GM20431 (cell line): Measurements from ENCODE around the gene MCM9.

ENCODE experiments used
- in situ Hi-C: fragments of 300-500 bp; cut with MseI, MboI; formaldehyde crosslinking; loops from one replicate; pipeline ENCODE4 v1.15.0; 2020; ENCODE audit warnings: low sequenced_read_pairs; ENCODE audit not compliant: unreplicated experiment

Gene MCM9

DNA sequence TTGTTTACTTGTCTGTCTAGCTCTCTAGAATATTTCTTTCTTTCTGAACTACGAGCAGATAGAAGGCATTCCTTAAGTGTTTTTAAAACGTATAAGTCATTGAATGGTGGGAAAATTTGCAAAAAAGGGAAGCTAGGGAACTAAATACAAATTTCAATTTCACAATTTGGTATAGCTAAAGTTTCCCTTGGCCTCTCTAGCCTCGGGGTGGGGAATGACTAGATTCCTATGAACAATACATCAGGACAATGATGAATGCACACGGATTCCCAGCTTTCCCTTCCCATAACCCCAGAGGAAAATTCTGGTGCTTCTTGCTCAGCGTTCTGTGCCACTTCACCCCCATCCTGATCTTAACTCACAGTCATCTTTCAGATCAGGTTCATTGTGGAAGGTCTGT, 154.3 kb downstream of the MCM9 start:
- in situ Hi-C loops: loop anchor here (25.0 kb wide), 1 partner anchor 493 kb away; no protein-coding TSS in a partner anchor

DNA sequence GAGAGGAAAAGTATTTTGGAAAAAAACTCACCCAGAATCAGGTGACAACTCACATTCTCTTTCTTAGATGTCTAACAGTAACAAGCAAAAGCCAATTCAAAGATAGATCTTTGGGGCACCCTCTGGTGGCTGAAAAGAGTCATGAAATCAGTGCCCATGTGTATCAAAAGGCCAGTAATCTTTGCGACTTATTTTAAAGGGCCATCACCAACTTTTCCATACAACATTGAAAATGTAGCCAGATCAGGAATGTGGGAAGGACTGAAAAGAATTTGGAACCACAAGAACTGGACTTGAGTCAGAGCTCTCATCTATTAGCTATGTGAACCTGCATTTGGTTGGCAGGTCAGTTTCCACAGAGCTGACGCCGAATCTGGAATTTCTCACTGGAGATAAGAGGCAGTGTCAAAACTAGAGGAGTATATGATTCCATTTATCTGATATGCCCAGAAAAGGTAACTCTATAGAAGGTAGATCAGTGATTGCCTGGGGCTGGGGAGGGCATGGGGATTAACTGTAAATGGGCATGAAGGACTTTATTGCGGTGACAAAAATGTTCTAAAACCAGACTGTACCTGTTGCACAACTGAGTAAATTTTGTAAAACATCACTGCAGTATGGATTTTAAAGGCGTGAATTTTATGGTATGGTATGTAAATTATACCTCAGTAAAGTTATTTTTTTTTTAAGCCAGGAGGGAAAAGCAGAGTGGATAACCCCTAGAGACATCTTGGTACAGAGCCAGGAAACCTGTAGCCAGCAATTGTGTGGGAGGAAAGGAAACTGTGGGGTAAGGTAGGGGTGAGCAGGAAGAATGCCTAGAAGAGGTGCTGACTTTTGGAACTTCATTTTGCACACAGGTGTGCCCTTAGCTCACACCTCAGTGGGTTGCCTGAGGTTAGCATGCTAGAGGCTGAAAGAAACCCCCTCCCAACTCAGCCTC, 158.1 kb downstream of the MCM9 start:
- in situ Hi-C loops: loop anchor here (25.0 kb wide), 1 partner anchor 490 kb away; no protein-coding TSS in a partner anchor

DNA sequence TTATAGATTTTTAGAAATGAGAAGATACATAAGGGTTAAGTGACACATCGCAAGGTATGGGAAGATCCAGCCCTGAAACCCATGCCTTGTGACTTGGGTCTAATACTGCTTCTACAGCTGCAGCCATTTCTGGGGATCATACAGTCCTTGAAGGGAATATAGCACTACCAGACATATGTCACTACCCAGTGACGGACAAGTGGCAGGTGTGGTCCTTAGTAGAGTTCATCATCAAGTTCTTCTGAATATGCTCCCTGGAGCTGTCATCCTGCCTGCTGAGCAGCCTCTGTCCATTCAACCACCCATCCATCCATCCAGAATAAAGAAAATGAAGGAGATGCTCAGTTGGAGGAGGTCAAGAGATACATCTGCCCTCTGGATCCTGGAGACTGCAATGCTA, 159.6 kb downstream of the MCM9 start:
- in situ Hi-C loops: loop anchor here (25.0 kb wide), 1 partner anchor 488 kb away; no protein-coding TSS in a partner anchor

DNA sequence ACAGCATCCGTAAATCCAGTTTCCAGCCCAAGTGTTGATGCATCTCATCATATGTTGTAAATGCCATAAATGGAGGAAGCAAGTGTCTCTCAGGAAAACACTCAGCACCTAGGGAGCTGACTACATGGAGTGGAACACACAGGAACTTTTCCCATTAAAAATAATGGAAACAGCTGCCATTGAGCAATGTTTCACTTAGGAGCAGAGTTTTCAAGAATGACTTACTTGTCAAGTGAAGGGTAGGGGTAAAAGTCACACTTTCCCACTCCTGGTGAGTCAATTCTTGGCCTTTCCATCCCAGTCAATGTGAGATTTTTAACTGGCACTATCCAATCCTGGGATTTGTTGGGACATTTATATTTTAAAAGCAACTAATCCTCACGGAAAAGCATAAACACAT, 160.4 kb downstream of the MCM9 start:
- in situ Hi-C loops: loop anchor here (25.0 kb wide), 1 partner anchor 212 kb away; no protein-coding TSS in a partner anchor

DNA sequence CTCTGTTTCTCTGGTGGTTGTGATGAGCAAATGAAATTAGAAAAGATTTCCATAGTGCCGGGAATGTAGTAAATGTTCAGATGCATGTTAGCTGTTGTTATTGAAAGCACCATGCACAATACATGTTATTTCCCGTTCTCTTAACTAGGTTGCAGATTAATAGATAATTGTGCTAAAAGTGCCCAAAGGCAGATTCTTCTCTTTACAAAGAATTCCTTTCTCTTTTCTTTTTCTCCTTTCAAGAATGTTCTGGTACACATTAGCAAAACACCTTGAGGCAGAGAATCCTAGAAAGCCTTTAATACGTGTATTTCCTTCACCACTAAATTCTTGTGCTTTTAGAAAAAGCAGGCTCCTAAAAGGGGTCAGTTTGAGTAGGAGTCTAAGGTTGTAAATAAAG, 162.1 kb downstream of the MCM9 start:
- in situ Hi-C loops: loop anchor here (25.0 kb wide), 1 partner anchor 211 kb away; no protein-coding TSS in a partner anchor

DNA sequence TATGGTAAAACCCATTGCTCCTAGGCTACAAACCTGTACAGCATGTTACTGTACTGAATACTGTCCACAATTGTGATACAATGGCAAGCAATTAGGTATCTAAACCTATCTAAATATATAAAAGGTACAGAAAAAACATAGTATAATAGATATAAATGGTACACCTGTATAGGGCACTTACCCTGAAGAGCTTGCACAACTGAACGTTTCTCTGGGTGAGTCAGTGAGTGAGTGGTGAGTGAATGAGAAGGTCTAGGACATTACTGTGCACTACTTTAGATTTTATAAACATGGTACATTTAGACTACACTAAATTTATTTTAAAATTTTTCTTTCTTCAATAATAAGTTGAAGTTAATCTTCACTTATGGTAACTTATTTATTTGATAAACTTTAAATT, 163.7 kb downstream of the MCM9 start:
- in situ Hi-C loops: loop anchor here (25.0 kb wide), 1 partner anchor 209 kb away; no protein-coding TSS in a partner anchor

DNA sequence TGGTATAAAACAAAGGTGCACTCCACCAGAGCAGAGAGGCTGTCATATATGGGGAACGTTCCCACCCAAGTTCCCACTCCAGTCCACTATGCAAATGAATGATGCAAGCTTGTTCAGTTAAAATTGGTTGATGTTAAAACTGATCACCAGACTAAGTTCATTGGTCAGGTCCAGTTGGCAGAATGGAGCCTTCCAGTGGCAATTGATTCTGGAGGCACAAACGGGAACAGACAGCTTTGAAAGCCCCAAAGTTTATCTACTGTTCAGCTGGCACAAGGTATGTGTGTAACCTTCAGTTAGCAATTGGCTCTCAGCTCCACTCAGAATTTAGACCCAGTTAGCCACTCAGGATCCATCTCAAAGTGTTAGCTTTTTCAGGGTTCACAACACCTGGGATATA, 164.1 kb downstream of the MCM9 start:
- in situ Hi-C loops: loop anchor here (25.0 kb wide), 1 partner anchor 209 kb away; no protein-coding TSS in a partner anchor

DNA sequence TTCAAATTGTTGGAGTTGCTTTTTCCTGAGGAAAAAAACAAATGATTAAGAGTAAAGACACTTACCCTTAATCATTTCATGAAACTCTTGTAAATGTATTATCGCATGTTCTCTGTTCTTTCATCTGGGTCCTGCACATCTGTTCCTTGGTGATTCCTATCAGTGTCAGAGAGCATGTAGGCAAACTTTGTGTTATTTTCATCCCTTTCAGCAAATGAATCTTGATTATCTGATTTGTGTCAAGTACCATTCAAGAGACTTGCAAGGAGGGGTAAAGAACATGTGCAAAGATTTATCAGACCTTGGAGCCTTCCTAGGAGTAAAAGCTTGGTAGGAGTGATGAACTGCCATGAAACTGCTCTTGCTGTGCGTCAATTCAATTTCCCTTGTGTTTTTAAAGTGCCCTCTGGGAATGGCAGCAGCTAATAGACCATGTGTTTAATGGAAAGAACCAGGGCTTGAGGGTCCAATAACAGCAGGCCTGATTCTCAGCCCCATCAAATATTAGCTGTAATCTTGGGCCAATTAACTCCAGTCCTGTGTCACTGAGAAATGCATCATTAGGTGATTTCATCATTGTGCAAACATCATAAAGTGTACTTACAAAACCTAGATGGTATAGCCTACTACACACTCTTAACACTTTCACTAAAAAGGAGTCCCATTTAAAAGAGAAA, 164.7 kb downstream of the MCM9 start:
- in situ Hi-C loops: loop anchor here (25.0 kb wide), 1 partner anchor 208 kb away; no protein-coding TSS in a partner anchor

DNA sequence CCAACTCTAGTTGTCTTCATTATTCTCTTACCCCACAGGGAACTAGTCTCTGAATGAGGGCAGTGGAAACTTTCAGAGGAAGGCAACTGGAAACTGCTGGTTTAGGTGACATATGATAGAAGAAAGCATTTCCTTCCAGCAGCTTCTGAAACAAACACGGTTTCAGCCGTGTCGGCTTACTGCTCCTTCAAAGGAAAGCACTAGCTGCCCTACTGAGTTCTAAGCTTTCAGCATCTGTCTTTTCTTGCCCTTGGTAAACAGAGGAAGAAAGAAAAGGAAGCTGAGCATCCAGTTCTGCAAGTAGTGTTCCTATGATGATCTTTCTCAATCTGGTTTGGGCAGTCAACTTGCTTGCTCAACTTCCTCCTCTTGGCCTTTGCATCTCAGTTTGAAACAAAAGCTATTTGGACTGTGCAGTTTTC, 166.0 kb downstream of the MCM9 start:
- in situ Hi-C loops: loop anchor here (25.0 kb wide), 1 partner anchor 207 kb away; no protein-coding TSS in a partner anchor

DNA sequence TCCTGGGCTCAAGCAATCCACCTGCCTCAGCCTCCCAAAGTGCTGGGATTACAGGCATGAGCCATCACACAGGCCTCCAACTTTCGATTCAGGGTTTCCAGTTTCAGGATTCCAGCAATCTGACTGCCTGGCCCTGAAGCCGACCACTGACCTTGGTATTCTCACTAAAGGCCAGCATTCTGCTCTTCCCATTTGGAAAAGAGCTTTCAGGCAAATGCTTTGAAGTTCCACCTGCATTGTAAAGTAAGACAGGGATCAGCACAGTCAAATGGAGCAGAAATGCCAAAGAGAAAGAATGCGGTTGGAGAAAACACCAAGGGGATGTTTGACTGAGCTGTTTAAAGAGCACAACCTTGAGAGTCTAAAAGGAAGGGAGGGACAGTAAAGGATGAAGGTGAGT, 166.5 kb downstream of the MCM9 start:
- in situ Hi-C loops: loop anchor here (25.0 kb wide), 1 partner anchor 206 kb away; no protein-coding TSS in a partner anchor

DNA sequence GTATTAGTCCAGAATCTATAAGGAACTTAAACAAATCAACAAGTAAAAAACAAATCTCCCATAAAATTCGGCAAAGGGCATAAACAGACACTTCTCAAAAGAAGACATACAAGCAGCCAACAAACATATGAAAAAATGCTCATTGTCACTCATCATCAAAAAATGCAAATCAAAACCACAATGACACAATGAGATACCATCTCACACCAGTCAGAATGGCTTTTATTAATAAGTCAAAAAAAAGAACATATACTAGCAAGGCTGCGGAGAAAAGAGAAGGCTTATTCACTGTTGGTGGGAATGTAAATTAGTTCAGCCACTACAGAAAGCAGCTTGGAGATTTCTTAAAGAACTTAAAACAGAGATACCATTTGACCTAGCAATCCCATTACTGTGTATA, 169.6 kb downstream of the MCM9 start:
- in situ Hi-C loops: loop anchor here (25.0 kb wide), 1 partner anchor 203 kb away; no protein-coding TSS in a partner anchor

DNA sequence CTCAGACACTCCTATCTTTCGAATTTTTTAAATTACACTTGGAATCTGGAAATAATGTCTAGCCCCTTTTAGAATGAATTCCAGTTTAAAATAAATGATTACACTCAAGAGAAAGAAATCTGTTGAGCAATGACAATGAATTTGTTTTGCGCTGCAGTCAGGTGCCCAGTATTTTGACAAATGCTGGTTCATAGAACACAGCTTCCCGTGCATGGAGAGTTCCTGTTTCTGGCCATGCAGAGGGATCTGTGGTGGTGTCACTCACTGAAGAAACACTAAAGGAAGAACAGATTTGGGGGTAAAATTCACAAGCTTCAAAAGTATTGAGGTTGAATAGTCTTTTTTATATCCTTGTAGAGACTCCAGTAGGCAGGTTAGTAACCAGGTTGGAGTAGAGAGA, 170.2 kb downstream of the MCM9 start:
- in situ Hi-C loops: loop anchor here (25.0 kb wide), 1 partner anchor 202 kb away; no protein-coding TSS in a partner anchor
